ENCODE results near the gene ZYG11B. TPM values are rescaled to one million over a fixed set of nuclear protein-coding genes. Genes with fewer than 3 reads are reported as not detected.
A peak's percentile ranks its signal among the peaks of the same experiment; 100 is the strongest.
"Not testable (repeated sequence)": the region's sequence is repeated elsewhere in the genome, so short reads cannot be mapped to it uniquely, and the experiment has no call there.

ZYG11B gene
- total RNA-seq (ENCODE audit: insufficient read depth, low replicate concordance) = 68.4 TPM

GRCh38 chr1:52726265-52727113 is at the start of gene ZYG11B:
ZYG11B (plus strand) TSS chr1:52726453; CDS start chr1:52726654, 201 bp downstream.
- DNase-seq (ENCODE audit: low spot score) = peak; percentile 86

GRCh38 chr1:52677076-52677806 is 49.0 kb upstream of the ZYG11B start:
- peak; percentile 78 for DNase-seq (ENCODE audit: low spot score)

- no peak for DNase-seq (ENCODE audit: low spot score)
Measured at GRCh38 chr1:52679048-52679447, 47.2 kb upstream of the ZYG11B start.

- DNase-seq (ENCODE audit: low spot score) = no peak
Measured at GRCh38 chr1:52679498-52679897, 46.8 kb upstream of the ZYG11B start.

GRCh38 chr1:52680353-52680752 is 45.9 kb upstream of the ZYG11B start:
- DNase-seq (ENCODE audit: low spot score) = no peak

- no peak for DNase-seq (ENCODE audit: low spot score)
Measured at GRCh38 chr1:52681136-52681535, 45.1 kb upstream of the ZYG11B start.

- no peak for DNase-seq (ENCODE audit: low spot score)
Measured at GRCh38 chr1:52683367-52683940, 42.8 kb upstream of the ZYG11B start.

GRCh38 chr1:52684545-52684944 is 41.7 kb upstream of the ZYG11B start:
- no peak for DNase-seq (ENCODE audit: low spot score)

- peak; percentile 69 for DNase-seq (ENCODE audit: low spot score)
Measured at GRCh38 chr1:52686261-52686751, 39.9 kb upstream of the ZYG11B start.

- DNase-seq (ENCODE audit: low spot score) = no peak
Measured at GRCh38 chr1:52686830-52687229, 39.4 kb upstream of the ZYG11B start.

- DNase-seq (ENCODE audit: low spot score) = no peak
Measured at GRCh38 chr1:52691821-52692220, 34.4 kb upstream of the ZYG11B start.

GRCh38 chr1:52692697-52693096 is 33.6 kb upstream of the ZYG11B start:
- DNase-seq (ENCODE audit: low spot score) = no peak

GRCh38 chr1:52693351-52693750 is 32.9 kb upstream of the ZYG11B start:
- DNase-seq (ENCODE audit: low spot score) = not testable (repeated sequence)

- DNase-seq (ENCODE audit: low spot score) = no peak
Measured at GRCh38 chr1:52693843-52694242, 32.4 kb upstream of the ZYG11B start.

- DNase-seq (ENCODE audit: low spot score) = no peak
Measured at GRCh38 chr1:52695627-52696026, 30.6 kb upstream of the ZYG11B start.

GRCh38 chr1:52697795-52698674 is 28.2 kb upstream of the ZYG11B start, which contains the start of gene COA7:
COA7 (minus strand) TSS chr1:52698347; CDS start chr1:52698326, 21 bp downstream.
- DNase-seq (ENCODE audit: low spot score) = peak; percentile 91

- peak; percentile 95 for DNase-seq (ENCODE audit: low spot score)
Measured at GRCh38 chr1:52702886-52703787, 23.1 kb upstream of the ZYG11B start.

GRCh38 chr1:52706136-52706670 is 20.1 kb upstream of the ZYG11B start:
- no peak for DNase-seq (ENCODE audit: low spot score)
